Heart left ventricle (tissue), 13 donors: ENCODE data around the gene ADAMTS1.

Source experiments
- POLR2A ChIP-seq, 2 donors: fragments of 450-650 bp; IDR thresholded peaks; one replicate each; pipeline ENCODE4 v1.6.1; 2017; ENCODE audit warnings: antibody characterized with exemption in 2 of 2, mild to moderate bottlenecking in 2 of 2, moderate library complexity in 2 of 2
- TF ChIP-seq, protein P1 (sequence below), 12 donors: fragments of 200-600 bp; sonication (generic) in 4 of 12; IDR thresholded peaks; one replicate each; pipeline versions ENCODE4 v1.5.0 to v1.8.0; 2018 to 2022; ENCODE audit warnings: antibody characterized with exemption in 12 of 12, mild to moderate bottlenecking in 5 of 12
- donor health status: ischemic (EF 13 %, LVEDD 7.1; RV severe dilation, severe dysfunction).
- donor health status: DM: no; HTN: yes; CAD: no.
- donor health status: DM: no; HTN: no; CAD: no.
- donor health status: ischemic (EF 25% LVEDD 6.9; RV normal size, moderate dysfunction).
- donor health status: ischemic (EF 25% LVEDD 5.7; RV mildly dilated, moderate dysfunction).
- donor health status: ischemic (EF 35%, LVEDD 5.7; RV mildly dilated, moderate dysfunction).
- donor health status: nonischemic (EF 11% LVEDD 7.7; RV severe dilation, severe dysfunction).
- donor health status: DM: yes; HTN: yes; CAD: no.
- donor health status: PGD.
- donor health status: ischemic (EF 29% LVEDD 5.4; RV normal size, mild dysfunction).
- donor health status: nonischemic (EF 23%, LVEDD 6.1; RV moderate dilation, normal function).

DNA sequence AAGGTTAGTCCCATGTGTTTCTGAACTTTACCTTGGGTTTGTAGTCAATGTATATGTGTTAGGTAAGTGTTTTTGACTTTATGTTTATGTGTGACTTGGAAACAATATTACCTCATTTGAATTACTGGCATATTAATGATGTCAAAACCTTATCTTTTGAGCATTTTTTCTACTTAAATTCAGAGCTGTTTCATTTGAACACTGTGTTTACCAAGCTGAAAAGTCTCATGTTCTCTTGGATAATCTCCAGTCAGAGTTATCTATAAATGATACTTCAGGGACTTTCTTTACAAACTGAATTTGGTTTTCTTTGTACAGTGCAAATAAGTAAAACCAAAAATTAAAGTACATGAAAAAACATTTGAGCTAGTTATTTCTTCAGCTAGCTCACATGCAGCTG is 30.0 kb downstream of the ADAMTS1 start:
- TF ChIP-seq, protein P1, sequence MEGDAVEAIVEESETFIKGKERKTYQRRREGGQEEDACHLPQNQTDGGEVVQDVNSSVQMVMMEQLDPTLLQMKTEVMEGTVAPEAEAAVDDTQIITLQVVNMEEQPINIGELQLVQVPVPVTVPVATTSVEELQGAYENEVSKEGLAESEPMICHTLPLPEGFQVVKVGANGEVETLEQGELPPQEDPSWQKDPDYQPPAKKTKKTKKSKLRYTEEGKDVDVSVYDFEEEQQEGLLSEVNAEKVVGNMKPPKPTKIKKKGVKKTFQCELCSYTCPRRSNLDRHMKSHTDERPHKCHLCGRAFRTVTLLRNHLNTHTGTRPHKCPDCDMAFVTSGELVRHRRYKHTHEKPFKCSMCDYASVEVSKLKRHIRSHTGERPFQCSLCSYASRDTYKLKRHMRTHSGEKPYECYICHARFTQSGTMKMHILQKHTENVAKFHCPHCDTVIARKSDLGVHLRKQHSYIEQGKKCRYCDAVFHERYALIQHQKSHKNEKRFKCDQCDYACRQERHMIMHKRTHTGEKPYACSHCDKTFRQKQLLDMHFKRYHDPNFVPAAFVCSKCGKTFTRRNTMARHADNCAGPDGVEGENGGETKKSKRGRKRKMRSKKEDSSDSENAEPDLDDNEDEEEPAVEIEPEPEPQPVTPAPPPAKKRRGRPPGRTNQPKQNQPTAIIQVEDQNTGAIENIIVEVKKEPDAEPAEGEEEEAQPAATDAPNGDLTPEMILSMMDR (IDR thresholded peaks at IDR 0.05), result no peak
- TF ChIP-seq POLR2A (IDR thresholded peaks at IDR 0.05), result no peak
